OCI-LY7 (cell line): ENCODE measurements around the gene LRIG2. TPM values are rescaled to one million over a fixed set of nuclear protein-coding genes. Genes with fewer than 3 reads are reported as not detected.
"Not testable (repeated sequence)": the region's sequence is repeated elsewhere in the genome, so short reads cannot be mapped to it uniquely, and the experiment has no call there.

Experiments used
- BruUV-seq: library from RNA; stranded (reverse); fragments of 400-500 nt; replicated peaks from 2 replicates; lab custom pipeline; 2021; lab: Mats Ljungman, UMichigan
- CTCF ChIA-PET: fragments of 300-600 bp; sonication (Branson Sonifier 250); formaldehyde crosslinking; loops from one replicate; lab custom pipeline; 2022; ENCODE audit warnings: antibody characterized with exemption; ENCODE audit not compliant: unreplicated experiment; lab: Charles Lee
- POLR2A ChIA-PET: fragments of 300-600 bp; sonication (Branson Sonifier 250); formaldehyde crosslinking; loops from one replicate; lab custom pipeline; 2022; ENCODE audit warnings: antibody characterized with exemption; lab: Charles Lee
- DNase-seq: peaks from one replicate; pipeline ENCODE4 v3.0.0-alpha.2; 2015; ENCODE audit warnings: low spot score
- H2AFZ ChIP-seq: fragments of 200-600 bp; sonication (generic), shearing (Covaris generic); 2 replicates; pipeline ENCODE4 v1.6.1; 2014; ENCODE audit warnings: mild to moderate bottlenecking, antibody characterized with exemption, low read length, moderate library complexity
- H3K27ac ChIP-seq: fragments of 200-600 bp; sonication (generic); 2 replicates; pipeline ENCODE4 v1.5.1; 2014; ENCODE audit warnings: mixed run types, low read depth, mild to moderate bottlenecking, moderate library complexity, low read length, inconsistent platforms; ENCODE audit not compliant: poor library complexity, severe bottlenecking
- H3K36me3 ChIP-seq: fragments of 200-600 bp; sonication (generic); 2 replicates; pipeline ENCODE4 v1.6.1; 2014; ENCODE audit warnings: mild to moderate bottlenecking, antibody characterized with exemption, low read length, moderate library complexity, mixed read lengths; ENCODE audit not compliant: insufficient read depth
- H3K4me1 ChIP-seq: fragments of 200-600 bp; sonication (generic); 2 replicates; pipeline ENCODE4 v1.5.1; 2014; ENCODE audit warnings: mild to moderate bottlenecking, low read length; ENCODE audit not compliant: insufficient read depth, poor library complexity, severe bottlenecking
- H3K4me2 ChIP-seq: fragments of 200-600 bp; sonication (generic); 2 replicates; pipeline ENCODE4 v1.6.1; 2014; ENCODE audit warnings: mild to moderate bottlenecking, low read length
- H3K4me3 ChIP-seq: fragments of 200-600 bp; sonication (generic); 2 replicates; pipeline ENCODE4 v1.5.1; 2014; ENCODE audit warnings: mild to moderate bottlenecking, low read depth, low read length; ENCODE audit not compliant: poor library complexity, severe bottlenecking
- H3K79me2 ChIP-seq: fragments of 200-600 bp; sonication (generic); 2 replicates; pipeline ENCODE4 v1.6.1; 2016; ENCODE audit warnings: low read depth, mild to moderate bottlenecking, low read length, moderate library complexity, mixed read lengths; ENCODE audit not compliant: insufficient read depth
- H3K9me2 ChIP-seq: fragments of 200-600 bp; sonication (generic); 2 replicates; pipeline ENCODE4 v1.6.1; 2016; ENCODE audit warnings: mild to moderate bottlenecking, low read length, mixed read lengths; ENCODE audit not compliant: insufficient read depth
- H3K9me3 ChIP-seq: fragments of 200-600 bp; sonication (generic); 2 replicates; pipeline ENCODE4 v1.6.1; 2014; ENCODE audit warnings: mild to moderate bottlenecking, mixed run types, low read length, mixed read lengths
- H4K20me1 ChIP-seq: fragments of 200-600 bp; sonication (generic); 2 replicates; pipeline ENCODE4 v1.6.1; 2014; ENCODE audit warnings: mild to moderate bottlenecking, antibody characterized with exemption, low read length, moderate library complexity, mixed read lengths; ENCODE audit not compliant: insufficient read depth
- EZH2phosphoT487 ChIP-seq: fragments of 200-600 bp; sonication (generic); IDR thresholded peaks from 2 replicates; pipeline ENCODE4 v1.6.1; 2018; ENCODE audit warnings: low read depth, borderline replicate concordance, mild to moderate bottlenecking, mixed run types, antibody characterized with exemption, low read length, moderate library complexity, mixed read lengths
- intact Hi-C: fragments of 100-400 bp; cut with micrococcal nuclease; formaldehyde crosslinking; loops from one replicate; pipeline ENCODE4 v1.10.0; 2022; ENCODE audit not compliant: unreplicated experiment
- total RNA-seq, 2 experiments: library from RNA; depleted of rRNA in 1 of 2; stranded (reverse); fragments of >200 nt in 1 of 2; shearing (Covaris generic) in 1 of 2; gene quantifications; 2 replicates each; pipeline ENCODE4 v1.2.3, GENCODE V29; 2014 to 2022
- TF ChIP-seq, protein P1 (sequence below): fragments of 200-600 bp; sonication (generic); conservative IDR thresholded peaks from 2 replicates; pipeline ENCODE4 v1.5.1; 2014; ENCODE audit warnings: mild to moderate bottlenecking, antibody characterized with exemption, low read length, moderate library complexity, mixed read lengths

The LRIG2 gene
- total RNA-seq, 2 experiments from 2014 or later, result 11.6 to 16.7 TPM

DNA sequence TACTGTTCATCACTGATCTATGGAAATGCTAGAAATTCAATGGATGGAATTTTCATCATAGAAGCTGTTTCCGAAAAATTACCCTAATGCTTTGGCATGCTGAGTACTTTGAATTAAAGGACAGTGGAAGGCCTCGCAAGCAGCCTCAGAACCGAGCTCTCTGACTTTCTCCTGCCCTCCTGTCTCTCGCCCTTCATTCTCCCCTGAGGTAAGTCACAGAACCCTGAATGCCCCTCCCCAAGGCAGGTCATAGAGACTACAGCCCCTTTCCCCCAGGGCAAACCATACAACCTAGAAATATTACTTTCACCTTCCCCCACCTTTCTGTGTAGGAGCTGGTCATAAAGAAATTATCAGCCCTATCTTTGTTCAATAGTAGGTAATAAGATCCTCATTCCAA, 74.8 kb downstream of the LRIG2 start:
- ChIA-PET CTCF (no interaction called here), POLR2A (interaction anchor here (0.6 kb wide), 1 partner anchor 762 kb away, joined by 4 read pairs; no protein-coding TSS in a partner anchor)
- Histone ChIP-seq H3K79me2 (no peaks in the 10 kb centered on the region), H3K4me3 (no peak overlapping the region), H4K20me1 (no peaks in the 10 kb centered on the region), H3K9me2 (no peaks in the 10 kb centered on the region), H2AFZ (no peak overlapping the region), H3K4me1 (peaks cover 5% of the 10 kb centered on the region), H3K27ac (no peak overlapping the region), H3K36me3 (no peaks in the 10 kb centered on the region), H3K9me3 (no peaks in the 10 kb centered on the region), H3K4me2 (no peak overlapping the region)
- BruUV-seq, result no TSS peak
- no peak for TF ChIP-seq EZH2phosphoT487
- TF ChIP-seq, protein P1, sequence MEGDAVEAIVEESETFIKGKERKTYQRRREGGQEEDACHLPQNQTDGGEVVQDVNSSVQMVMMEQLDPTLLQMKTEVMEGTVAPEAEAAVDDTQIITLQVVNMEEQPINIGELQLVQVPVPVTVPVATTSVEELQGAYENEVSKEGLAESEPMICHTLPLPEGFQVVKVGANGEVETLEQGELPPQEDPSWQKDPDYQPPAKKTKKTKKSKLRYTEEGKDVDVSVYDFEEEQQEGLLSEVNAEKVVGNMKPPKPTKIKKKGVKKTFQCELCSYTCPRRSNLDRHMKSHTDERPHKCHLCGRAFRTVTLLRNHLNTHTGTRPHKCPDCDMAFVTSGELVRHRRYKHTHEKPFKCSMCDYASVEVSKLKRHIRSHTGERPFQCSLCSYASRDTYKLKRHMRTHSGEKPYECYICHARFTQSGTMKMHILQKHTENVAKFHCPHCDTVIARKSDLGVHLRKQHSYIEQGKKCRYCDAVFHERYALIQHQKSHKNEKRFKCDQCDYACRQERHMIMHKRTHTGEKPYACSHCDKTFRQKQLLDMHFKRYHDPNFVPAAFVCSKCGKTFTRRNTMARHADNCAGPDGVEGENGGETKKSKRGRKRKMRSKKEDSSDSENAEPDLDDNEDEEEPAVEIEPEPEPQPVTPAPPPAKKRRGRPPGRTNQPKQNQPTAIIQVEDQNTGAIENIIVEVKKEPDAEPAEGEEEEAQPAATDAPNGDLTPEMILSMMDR, result no peak
- no peak for DNase-seq
- intact Hi-C loops, result loop anchor here (10.0 kb wide), 1 partner anchor 247 kb away; the partner anchor contains the start of gene MAGI3

DNA sequence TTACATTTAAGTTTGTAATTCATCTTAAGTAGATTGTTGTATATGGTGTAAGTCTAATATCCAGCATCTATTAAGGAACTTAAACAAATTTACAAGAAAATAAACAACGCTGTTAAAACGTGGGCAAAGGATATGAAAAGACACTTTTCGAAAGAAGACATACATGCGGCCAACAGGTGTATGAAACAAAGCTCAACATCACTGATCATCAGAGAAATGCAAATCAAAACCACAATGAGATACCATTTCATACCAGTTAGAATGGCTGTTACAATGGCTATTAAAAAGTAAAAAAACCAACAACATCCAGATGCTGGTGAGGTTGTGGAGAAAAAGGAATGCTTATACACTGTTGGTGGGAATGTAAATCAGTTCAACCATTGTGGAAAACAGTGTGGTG, 77.5 kb downstream of the LRIG2 start:
- CTCF ChIA-PET, POLR2A ChIA-PET, H3K4me1 ChIP-seq, H3K4me3 ChIP-seq, intact Hi-C loops, H3K9me3 ChIP-seq, H3K27ac ChIP-seq, H3K9me2 ChIP-seq, H3K79me2 ChIP-seq, DNase-seq, H4K20me1 ChIP-seq, H3K36me3 ChIP-seq, BruUV-seq: not testable (repeated sequence)
- Histone ChIP-seq H3K4me2 (0 out of 2 replicates have a peak overlapping the region, but pooled peaks have one; percentile 29), H2AFZ (0 out of 2 replicates have a peak overlapping the region, but pooled peaks have one; percentile 46)

GRCh38 chr1:113153116-113153803, 80.3 kb downstream of the LRIG2 start:
- no peak overlapping the region for H2AFZ ChIP-seq
- no peak overlapping the region for H3K4me2 ChIP-seq
- BruUV-seq, result no TSS peak
- ChIA-PET CTCF (no interaction called here), POLR2A (interaction anchor here (0.7 to 0.9 kb wide), 2 partner anchors 20 to 34 kb away, joined by 4 to 5 read pairs; no protein-coding TSS in a partner anchor)
- no peak for DNase-seq
- no peaks in the 10 kb centered on the region for H3K9me2 ChIP-seq
- H3K4me1 ChIP-seq, result peaks cover 5% of the 10 kb centered on the region
- no peaks in the 10 kb centered on the region for H4K20me1 ChIP-seq
- H3K79me2 ChIP-seq, result no peaks in the 10 kb centered on the region
- intact Hi-C loops, result no loop called here
- no peaks in the 10 kb centered on the region for H3K36me3 ChIP-seq
- H3K9me3 ChIP-seq, result no peaks in the 10 kb centered on the region
- TF ChIP-seq EZH2phosphoT487, result no peak
- TF ChIP-seq, protein P1, result no peak
- H3K27ac ChIP-seq, result no peak overlapping the region
- no peak overlapping the region for H3K4me3 ChIP-seq
